ENCODE results near the gene ZBTB9.
"Not testable (repeated sequence)": the region's sequence is repeated elsewhere in the genome, so short reads cannot be mapped to it uniquely, and the experiment has no call there.

Gene ZBTB9

DNA sequence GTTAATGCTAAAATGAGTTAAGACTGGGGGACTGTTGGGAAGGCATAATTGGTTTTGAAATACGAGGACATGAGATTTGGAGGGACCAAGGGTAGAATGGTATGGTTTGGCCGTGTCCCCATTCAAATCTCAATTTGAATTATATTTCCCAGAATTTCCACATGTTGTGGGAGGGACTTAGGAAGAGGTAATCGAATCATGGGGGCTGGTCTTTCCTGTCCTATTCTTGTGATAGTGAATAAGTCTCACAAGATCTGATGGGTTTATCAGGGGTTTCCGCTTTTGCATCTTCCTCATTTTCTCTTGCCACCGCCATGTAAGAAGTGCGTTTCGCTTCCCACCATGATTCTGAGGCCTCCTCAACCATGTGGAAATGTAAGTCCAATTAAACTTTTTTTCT, 12.7 kb downstream of the ZBTB9 start:
- DNase-seq (ENCODE audit: low read depth): no peak

DNA sequence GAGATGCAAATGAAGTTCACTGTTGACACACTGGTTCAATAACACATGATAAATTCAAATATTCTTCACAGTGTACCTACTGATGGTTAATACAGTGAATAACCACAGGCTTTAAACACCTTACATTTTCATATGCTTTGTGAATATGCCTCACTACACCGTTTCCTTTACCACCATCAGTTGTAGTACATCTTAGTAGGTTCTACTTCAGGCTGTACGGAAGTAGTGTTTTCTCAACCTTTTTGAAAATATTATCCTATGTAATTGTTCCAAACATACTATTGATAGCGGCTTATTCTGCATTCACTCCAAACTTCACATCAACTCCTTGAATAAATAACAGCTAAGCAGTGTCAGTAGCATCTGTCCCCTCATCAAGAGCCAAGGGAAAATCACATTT, 15.3 kb downstream of the ZBTB9 start:
- no peak for DNase-seq (ENCODE audit: low read depth)

DNA sequence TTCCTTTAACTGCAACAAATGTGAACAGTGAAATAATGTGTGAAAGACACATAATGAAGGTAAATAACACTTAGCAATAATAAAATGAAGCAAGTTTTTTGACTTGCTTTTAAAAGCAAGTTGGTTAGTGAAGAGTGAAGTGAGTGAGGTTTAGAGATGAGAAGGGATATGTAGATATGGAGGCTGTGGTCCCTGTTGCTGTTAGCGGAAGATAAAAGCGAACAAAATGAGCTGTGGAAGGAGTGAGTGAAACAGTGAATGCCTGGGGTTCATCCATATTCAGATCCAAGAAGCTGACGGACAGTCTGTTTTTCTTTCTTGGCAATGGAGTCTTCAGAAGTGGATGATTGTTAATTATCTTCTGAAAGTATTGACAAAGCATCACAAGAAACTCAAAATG, 23.5 kb downstream of the ZBTB9 start:
- DNase-seq (ENCODE audit: low read depth): no peak

- no peak for DNase-seq (ENCODE audit: low read depth)
Observed at GRCh38 chr6:33481192-33481591, 26.8 kb downstream of the ZBTB9 start.

- not testable (repeated sequence) for DNase-seq (ENCODE audit: low read depth)
Observed at GRCh38 chr6:33482620-33483019, 28.2 kb downstream of the ZBTB9 start.

- no peak for DNase-seq (ENCODE audit: low read depth)
Observed at GRCh38 chr6:33483678-33484077, 29.3 kb downstream of the ZBTB9 start.

- not testable (repeated sequence) for DNase-seq (ENCODE audit: low read depth)
Observed at GRCh38 chr6:33484673-33485262, 30.4 kb downstream of the ZBTB9 start.

GRCh38 chr6:33485680-33486079, 31.3 kb downstream of the ZBTB9 start:
- not testable (repeated sequence) for DNase-seq (ENCODE audit: low read depth)

- DNase-seq (ENCODE audit: low read depth): no peak
Observed at GRCh38 chr6:33488339-33488738, 34.0 kb downstream of the ZBTB9 start.

- no peak for DNase-seq (ENCODE audit: low read depth)
Observed at GRCh38 chr6:33490198-33490597, 35.8 kb downstream of the ZBTB9 start.

- DNase-seq (ENCODE audit: low read depth): no peak
Observed at GRCh38 chr6:33490621-33491020, 36.2 kb downstream of the ZBTB9 start.

GRCh38 chr6:33492093-33492492, 37.7 kb downstream of the ZBTB9 start:
- DNase-seq (ENCODE audit: low read depth): no peak

GRCh38 chr6:33497157-33497556, 42.8 kb downstream of the ZBTB9 start:
- no peak for DNase-seq (ENCODE audit: low read depth)

DNA sequence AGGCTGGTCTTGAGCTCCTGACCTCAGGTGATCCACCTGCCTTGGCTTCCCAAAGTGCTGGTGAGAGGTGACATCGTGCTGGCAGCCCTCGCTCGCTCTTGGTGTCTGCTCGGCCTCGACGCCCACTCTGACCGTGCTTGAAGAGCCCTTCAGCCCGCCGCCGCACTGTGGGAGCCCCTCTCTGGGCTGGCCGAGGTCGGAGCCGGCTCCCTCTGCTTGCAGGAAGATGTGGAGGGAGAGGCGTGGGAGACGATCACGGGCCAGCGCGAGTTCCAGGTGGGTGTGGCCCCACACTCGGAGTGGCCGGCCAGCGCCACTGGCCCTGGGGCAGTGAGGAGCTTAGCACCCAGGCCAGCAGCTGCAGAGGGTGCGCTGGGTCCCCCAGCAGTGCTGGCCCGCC, 48.1 kb downstream of the ZBTB9 start:
- DNase-seq (ENCODE audit: low read depth): no peak

DNA sequence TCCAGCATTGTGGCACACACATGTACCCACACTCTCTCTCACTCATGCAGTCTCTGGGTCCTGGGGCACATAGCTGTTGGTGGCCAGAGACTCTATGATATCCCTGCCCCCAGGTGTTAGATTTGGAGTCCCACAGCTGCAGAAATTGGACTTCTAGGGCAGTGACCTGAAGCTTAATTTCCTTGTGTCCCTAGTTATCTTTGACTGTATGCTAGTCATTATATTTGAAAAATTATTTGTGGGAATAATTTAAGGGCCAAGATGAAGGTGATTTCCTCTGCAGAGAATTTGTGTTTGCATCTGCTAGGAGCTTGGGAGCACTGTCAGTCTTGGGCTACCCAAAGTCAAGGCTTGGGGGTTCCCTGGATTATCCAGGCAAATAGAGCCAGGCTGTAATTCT, 50.1 kb downstream of the ZBTB9 start:
- no peak for DNase-seq (ENCODE audit: low read depth)

DNA sequence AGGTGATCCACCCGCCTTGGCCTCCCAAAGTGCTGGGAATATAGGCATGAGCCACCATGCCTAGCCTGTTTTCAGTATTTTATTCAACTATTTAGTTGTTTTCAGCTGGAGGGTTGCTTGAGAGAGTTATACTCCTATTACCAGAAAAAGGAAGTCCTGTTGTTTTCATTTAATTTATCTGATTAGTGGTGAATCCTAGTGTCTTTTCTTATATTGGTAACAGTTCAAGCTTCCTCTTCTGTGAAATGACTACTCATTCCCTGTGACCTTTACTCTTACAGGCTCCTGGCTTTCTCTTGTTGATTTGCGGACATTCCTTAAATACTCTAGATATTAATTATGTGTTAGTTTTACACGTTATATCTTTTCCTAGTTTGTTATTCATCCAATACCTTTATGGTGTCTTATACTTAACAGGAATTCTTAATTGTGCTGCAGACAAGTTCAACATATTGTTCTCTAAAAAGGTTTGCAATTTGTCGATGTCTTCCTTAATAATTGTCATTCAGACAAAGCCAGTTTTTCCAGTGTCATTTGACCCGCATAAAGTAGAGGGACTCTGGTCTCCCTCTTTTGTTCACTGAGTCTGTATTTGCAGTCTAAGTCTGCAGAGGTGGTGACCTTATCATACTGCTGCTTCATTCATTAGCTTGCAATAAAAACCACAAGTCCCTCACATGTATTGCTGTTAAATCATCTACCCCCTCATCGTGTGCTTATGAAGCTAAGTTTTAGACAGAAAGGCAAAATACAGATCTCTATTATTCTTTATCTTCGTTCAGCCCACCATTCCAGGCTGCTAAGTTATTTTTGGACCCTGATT, 51.4 kb downstream of the ZBTB9 start:
- no peak for DNase-seq (ENCODE audit: low read depth)
